Measurements from ENCODE around the gene LPGAT1. TPM values are rescaled to one million over a fixed set of nuclear protein-coding genes. Genes with fewer than 3 reads are reported as not detected.

LPGAT1 gene
- total RNA-seq, 4 donors from 2014 or later, result 10.8 to 32.0 (median 24.8) TPM

DNA sequence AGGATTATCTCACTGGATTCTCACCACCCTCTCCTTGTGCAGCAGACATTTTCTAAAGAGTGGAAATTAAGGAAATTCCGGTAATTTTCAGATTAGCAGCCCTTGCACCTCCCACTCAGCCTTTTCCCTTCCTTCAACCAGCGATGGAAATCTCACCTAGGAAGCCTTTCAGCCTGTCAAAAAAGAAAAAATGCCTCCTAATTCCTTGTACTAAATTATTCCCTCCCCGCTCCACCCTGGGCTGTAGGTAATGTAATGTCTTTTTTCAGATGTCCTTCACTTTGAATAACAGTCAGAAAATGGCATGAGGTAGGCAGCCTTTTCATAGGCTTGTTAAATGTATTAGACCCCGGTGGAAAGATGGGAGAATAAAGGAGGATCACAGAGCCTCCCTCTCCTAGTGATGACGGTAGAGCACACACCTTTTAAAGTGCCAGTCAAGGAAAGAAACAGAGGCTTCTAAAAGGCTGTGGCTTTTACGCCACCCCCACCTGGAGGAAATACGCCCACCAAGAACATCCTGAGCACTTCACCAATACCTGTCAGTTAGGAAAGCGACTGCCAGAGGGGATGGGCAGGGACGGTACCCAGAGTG is 92.4 kb downstream of the LPGAT1 start:
- peaks cover 9 to 31% (median 9%) of the 10 kb centered on the region in 3 donors for H3K4me1 ChIP-seq
- peaks cover 0 to 24% (median 0%) of the 10 kb centered on the region in 4 donors for H3K27me3 ChIP-seq
- intact Hi-C loops (cut with DNase I), result no loop called here
- H3K36me3 ChIP-seq, result no peaks in the 10 kb centered on the region
- 75 to 76% methylated on average over 9 of the region's 9 CpGs for WGBS, 2 donors
- no peak overlapping the region for H3K27ac ChIP-seq
- TF ChIP-seq, protein P1, sequence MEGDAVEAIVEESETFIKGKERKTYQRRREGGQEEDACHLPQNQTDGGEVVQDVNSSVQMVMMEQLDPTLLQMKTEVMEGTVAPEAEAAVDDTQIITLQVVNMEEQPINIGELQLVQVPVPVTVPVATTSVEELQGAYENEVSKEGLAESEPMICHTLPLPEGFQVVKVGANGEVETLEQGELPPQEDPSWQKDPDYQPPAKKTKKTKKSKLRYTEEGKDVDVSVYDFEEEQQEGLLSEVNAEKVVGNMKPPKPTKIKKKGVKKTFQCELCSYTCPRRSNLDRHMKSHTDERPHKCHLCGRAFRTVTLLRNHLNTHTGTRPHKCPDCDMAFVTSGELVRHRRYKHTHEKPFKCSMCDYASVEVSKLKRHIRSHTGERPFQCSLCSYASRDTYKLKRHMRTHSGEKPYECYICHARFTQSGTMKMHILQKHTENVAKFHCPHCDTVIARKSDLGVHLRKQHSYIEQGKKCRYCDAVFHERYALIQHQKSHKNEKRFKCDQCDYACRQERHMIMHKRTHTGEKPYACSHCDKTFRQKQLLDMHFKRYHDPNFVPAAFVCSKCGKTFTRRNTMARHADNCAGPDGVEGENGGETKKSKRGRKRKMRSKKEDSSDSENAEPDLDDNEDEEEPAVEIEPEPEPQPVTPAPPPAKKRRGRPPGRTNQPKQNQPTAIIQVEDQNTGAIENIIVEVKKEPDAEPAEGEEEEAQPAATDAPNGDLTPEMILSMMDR (IDR thresholded peaks at IDR 0.05), result no peak
- no peak for TF ChIP-seq POLR2A (IDR thresholded peaks at IDR 0.05)
- no peak overlapping the region for H3K4me3 ChIP-seq
- no peak for DNase-seq
- H3K9me3 ChIP-seq, result no peaks in the 10 kb centered on the region

DNA sequence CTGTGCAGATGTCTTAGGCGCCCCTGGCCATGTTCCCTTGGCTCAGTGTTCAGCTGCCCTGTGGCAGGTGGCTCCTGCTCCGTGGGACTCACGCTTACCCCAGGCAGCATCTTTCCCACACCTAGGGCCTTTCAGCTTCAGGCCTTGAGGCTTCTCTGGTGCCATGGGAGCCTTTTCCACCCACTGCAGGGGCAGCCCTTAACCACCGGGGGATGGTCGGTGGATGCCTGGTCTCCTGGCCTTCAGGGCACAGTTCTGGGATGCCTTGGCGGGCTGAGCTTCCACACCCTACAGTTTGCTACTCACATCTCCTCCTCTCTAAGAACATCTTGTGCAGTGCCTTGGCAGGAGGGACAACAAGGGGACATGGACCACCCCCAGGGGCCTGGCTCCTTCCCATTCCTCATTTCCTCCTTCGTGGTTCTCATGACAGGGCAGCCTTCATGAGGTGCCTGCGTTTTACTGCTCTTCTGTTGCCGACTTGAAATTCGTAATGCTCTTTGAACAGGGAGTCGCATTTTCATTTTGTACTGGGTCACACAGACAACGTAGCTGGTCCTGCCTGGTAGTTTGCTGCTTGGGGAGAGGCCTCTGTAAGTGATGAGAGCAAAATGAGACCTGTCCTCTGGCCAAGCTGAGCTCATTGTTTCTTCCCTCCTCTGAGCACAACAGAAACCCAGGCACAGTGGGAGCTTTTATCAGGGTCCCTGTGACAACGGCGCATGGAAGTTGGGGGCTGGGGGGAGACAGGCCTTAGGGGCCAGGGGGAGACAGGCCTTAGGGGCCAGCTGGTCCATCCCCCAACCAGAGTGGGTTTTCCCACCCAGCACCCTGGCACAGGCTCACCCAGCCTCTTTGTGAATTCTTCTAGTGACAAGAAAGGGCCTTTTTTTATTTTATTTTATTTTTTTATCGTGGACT is 93.2 kb downstream of the LPGAT1 start:
- no peaks in the 10 kb centered on the region for H3K36me3 ChIP-seq
- 85 to 88% methylated on average over 11 of the region's 15 CpGs for WGBS, 2 donors
- intact Hi-C loops (cut with DNase I), result no loop called here
- DNase-seq, result no peak
- H3K27ac ChIP-seq, result no peak overlapping the region
- no peaks in the 10 kb centered on the region for H3K9me3 ChIP-seq
- peaks cover 0 to 24% (median 0%) of the 10 kb centered on the region in 4 donors for H3K27me3 ChIP-seq
- H3K4me1 ChIP-seq, result peaks cover 9 to 31% (median 9%) of the 10 kb centered on the region in 3 donors
- H3K4me3 ChIP-seq, result no peak overlapping the region
- TF ChIP-seq POLR2A (IDR thresholded peaks at IDR 0.05), result no peak
- TF ChIP-seq, protein P1 (IDR thresholded peaks at IDR 0.05), result no peak

DNA sequence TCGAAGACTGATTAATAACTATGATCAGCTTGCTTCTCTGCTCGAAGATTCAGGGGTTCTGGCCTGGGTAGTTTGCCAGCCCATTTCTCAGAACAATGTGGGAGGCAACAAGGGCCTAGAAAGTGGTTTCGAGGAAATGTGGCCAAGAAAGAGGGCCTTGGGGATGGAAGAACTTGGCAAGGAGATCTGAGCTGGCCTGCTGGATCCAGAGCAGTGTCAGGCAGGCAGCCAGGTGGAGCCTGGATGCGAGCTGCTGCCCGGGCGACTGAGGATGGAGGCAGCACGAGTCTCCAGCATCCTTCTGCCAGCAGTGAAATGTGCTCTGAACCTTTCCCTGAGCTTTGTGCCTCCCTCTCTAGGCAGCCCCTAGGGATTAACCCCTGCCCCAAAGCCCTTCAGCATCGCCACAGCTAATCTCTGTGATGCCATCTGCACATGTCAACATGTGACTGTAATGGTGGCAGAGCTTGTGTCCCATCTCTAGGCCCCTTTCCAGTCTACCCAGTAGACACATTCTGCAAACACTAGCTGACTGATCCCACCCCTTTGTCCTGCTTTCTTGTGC is 94.1 kb downstream of the LPGAT1 start:
- 28 to 60% methylated on average over 8 of the region's 8 CpGs for WGBS, 2 donors
- H3K27ac ChIP-seq, result peak overlapping the region in 1 of 4 donors; percentile 9
- H3K4me3 ChIP-seq, result no peak overlapping the region
- intact Hi-C loops (cut with DNase I), result no loop called here
- peaks cover 0 to 24% (median 0%) of the 10 kb centered on the region in 4 donors for H3K27me3 ChIP-seq
- no peak for DNase-seq
- H3K9me3 ChIP-seq, result no peaks in the 10 kb centered on the region
- TF ChIP-seq POLR2A (IDR thresholded peaks at IDR 0.05), result no peak
- TF ChIP-seq, protein P1 (IDR thresholded peaks at IDR 0.05), result no peak
- H3K36me3 ChIP-seq, result no peaks in the 10 kb centered on the region
- H3K4me1 ChIP-seq, result peaks cover 9 to 28% (median 9%) of the 10 kb centered on the region in 3 donors

DNA sequence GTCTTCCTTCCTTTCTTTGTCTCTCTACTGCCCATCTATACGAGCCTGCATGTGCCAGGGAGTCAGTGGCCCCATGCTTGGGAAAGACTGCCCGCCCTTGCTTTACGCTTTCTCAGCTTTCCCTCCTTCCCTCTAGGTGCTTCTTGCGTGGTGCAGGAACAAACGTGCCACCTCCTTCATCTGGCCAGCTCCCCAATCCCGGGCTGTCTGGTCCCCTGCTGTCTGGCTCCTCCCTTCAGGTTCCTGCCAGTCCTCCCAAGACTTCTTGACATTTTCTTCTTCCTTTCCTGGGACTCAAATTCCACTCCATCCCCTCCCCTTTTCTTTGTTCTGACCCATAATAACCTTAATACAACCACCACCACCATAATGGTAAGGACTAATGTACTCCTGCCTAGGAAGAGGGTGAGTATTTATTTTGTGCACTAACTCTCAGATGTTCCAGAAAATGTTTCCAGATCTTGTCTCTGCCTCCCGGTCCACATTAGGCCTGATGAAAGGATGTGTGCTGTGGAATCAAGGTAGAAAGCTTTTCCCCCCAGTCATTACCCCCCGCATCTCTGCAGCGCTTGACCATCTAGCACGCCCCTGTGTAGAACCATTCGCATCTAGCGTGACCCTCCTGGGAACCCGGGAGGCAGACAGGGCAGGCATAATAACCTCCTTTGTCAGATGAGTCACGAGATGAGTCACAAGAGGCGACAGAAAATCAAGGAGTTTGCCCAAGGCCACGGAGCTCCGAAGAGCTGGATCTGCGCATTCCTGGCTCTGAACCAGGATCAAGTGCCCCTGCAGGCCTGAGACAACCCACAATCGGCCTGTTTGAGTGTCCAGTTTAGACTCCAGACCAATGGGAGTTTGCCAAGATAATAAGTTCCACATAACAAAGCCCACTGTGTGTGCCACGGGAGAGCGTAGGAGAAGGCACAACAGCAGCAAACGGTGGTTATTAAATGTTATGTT is 95.1 kb downstream of the LPGAT1 start:
- no peak for DNase-seq
- Histone ChIP-seq H3K4me1 (peaks cover 9 to 28% (median 9%) of the 10 kb centered on the region in 3 donors), H3K9me3 (no peaks in the 10 kb centered on the region), H3K27ac (no peak overlapping the region), H3K36me3 (no peaks in the 10 kb centered on the region), H3K27me3 (peaks cover 0 to 24% (median 0%) of the 10 kb centered on the region in 4 donors), H3K4me3 (no peak overlapping the region)
- intact Hi-C loops (cut with DNase I), result no loop called here
- 34 to 47% methylated on average over 10 to 16 of the region's 22 CpGs for WGBS, 2 donors
- TF ChIP-seq, protein P1 (IDR thresholded peaks at IDR 0.05), result no peak
- no peak for TF ChIP-seq POLR2A (IDR thresholded peaks at IDR 0.05)
